Natural killer cell (primary cell): Measurements from ENCODE around the gene MICAL2. TPM values are rescaled to one million over a fixed set of nuclear protein-coding genes. Genes with fewer than 3 reads are reported as not detected.

Experiments used
- ATAC-seq, 3 donors: fragments of 150-1000 bp in 2 of 3; fragments of 200-7000 bp in 1 of 3; cut with Tn5 transposase; 1 replicate in 1 of 3; 2 replicates in 2 of 3; pipeline ENCODE4 v1.10.0; 2021; ENCODE audit warnings: mild to moderate bottlenecking in 2 of 3, moderate library complexity in 2 of 3
- DNase-seq, 2 donors: peaks; one replicate each; pipeline versions ENCODE4 v3.0.0 to v3.0.0-alpha.2; 2013 to 2021; ENCODE audit warnings: mixed read lengths in 1 of 2
- H3K27ac ChIP-seq: one replicate; pipeline ENCODE4 v1.5.1; 2013; ENCODE audit warnings: mild to moderate bottlenecking, low read length
- H3K27me3 ChIP-seq: one replicate; pipeline ENCODE4 v1.6.1; 2013; ENCODE audit warnings: low read length; ENCODE audit not compliant: control insufficient read depth, insufficient read depth
- H3K36me3 ChIP-seq: one replicate; pipeline ENCODE4 v1.6.1; 2013; ENCODE audit warnings: low read length; ENCODE audit not compliant: control insufficient read depth, insufficient read depth
- H3K4me1 ChIP-seq: one replicate; pipeline ENCODE4 v1.6.1; 2013; ENCODE audit warnings: low read length; ENCODE audit not compliant: control insufficient read depth, insufficient read depth
- H3K4me3 ChIP-seq: one replicate; pipeline ENCODE4 v1.5.1; 2013; ENCODE audit warnings: low read length
- H3K9me3 ChIP-seq: one replicate; pipeline ENCODE4 v1.6.1; 2013; ENCODE audit warnings: low read length; ENCODE audit not compliant: control insufficient read depth, insufficient read depth
- H3K27ac Mint-ChIP-seq, 2 donors: one replicate each; pipeline ENCODE4 v1.8.0; 2022; ENCODE audit warnings: mild to moderate bottlenecking in 2 of 2, mixed read lengths in 2 of 2, moderate library complexity in 1 of 2
- H3K27me3 Mint-ChIP-seq, 2 donors: one replicate each; pipeline ENCODE4 v1.8.0; 2022; ENCODE audit warnings: low read depth in 2 of 2, mixed read lengths in 2 of 2
- H3K36me3 Mint-ChIP-seq: one replicate; pipeline ENCODE4 v1.8.0; 2022; ENCODE audit warnings: mixed read lengths
- H3K4me1 Mint-ChIP-seq, 2 donors: one replicate each; pipeline ENCODE4 v1.8.0; 2022; ENCODE audit warnings: mixed read lengths in 2 of 2
- H3K4me3 Mint-ChIP-seq: one replicate; pipeline ENCODE4 v1.8.0; 2022; ENCODE audit warnings: mild to moderate bottlenecking, moderate library complexity, mixed read lengths
- H3K9me3 Mint-ChIP-seq, 2 donors: one replicate each; pipeline ENCODE4 v1.8.0; 2022; ENCODE audit warnings: mixed read lengths in 2 of 2
- WGBS: methylation state at CpG from one replicate; pipeline ENCODE4 v1.1.7; 2013; ENCODE audit warnings: missing lambda C conversion rate; ENCODE audit not compliant: insufficient coverage; 5-methylcytosine and 5-hydroxymethylcytosine counted together
- intact Hi-C: fragments of 100-400 bp; cut with micrococcal nuclease; formaldehyde crosslinking; loops from one replicate; pipeline ENCODE4 v1.14.2; 2022
- total RNA-seq, 4 donors: library from RNA; stranded (reverse); fragments of 120-200 nt in 1 of 4; gene quantifications; one replicate each; pipeline versions ENCODE4 v1.2.3 to v1.2.4, GENCODE V29; 2013 to 2022
- TF ChIP-seq, protein P1 (sequence below): fragments of 200-600 bp; IDR thresholded peaks from one replicate; pipeline ENCODE4 v1.8.0; 2022; ENCODE audit warnings: antibody characterized with exemption

The MICAL2 gene
- total RNA-seq, 3 donors from 2014 or later (not counting 1 experiment from before 2014, with no cell fraction given): 54.6 to 68.6 (median 57.4) TPM

DNA sequence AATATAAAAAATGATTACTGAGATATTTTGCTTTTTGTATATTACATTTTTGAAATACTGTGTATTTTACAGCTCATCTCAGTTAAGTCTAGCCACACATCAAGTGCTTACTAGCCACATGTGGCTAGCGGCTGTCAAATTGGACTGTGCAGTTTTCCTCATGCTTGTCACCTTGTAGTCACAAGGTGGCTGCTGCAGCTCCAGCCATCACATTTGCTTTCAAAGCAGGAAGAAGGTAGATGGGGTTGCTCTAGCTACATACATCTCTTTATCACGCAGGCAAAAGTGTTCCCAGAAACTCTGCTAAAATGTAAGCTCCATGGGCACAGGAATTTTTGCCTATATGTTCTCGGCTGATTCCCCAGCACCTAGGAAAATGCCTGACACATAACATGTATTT, 61.5 kb downstream of the MICAL2 start:
- H3K4me3 Mint-ChIP-seq: no peak overlapping the region
- Histone ChIP-seq H3K36me3 (peaks cover 4% of the 10 kb centered on the region), H3K27ac (no peak overlapping the region), H3K4me1 (peaks cover 18% of the 10 kb centered on the region), H3K9me3 (peaks cover 3% of the 10 kb centered on the region), H3K4me3 (no peak overlapping the region), H3K27me3 (no peaks in the 10 kb centered on the region)
- no peaks in the 10 kb centered on the region for H3K27me3 Mint-ChIP-seq
- TF ChIP-seq, protein P1, sequence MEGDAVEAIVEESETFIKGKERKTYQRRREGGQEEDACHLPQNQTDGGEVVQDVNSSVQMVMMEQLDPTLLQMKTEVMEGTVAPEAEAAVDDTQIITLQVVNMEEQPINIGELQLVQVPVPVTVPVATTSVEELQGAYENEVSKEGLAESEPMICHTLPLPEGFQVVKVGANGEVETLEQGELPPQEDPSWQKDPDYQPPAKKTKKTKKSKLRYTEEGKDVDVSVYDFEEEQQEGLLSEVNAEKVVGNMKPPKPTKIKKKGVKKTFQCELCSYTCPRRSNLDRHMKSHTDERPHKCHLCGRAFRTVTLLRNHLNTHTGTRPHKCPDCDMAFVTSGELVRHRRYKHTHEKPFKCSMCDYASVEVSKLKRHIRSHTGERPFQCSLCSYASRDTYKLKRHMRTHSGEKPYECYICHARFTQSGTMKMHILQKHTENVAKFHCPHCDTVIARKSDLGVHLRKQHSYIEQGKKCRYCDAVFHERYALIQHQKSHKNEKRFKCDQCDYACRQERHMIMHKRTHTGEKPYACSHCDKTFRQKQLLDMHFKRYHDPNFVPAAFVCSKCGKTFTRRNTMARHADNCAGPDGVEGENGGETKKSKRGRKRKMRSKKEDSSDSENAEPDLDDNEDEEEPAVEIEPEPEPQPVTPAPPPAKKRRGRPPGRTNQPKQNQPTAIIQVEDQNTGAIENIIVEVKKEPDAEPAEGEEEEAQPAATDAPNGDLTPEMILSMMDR: no peak
- 93% methylated on average over 3 of the region's 3 CpGs for WGBS
- no peaks in the 10 kb centered on the region for H3K36me3 Mint-ChIP-seq
- H3K9me3 Mint-ChIP-seq: no peaks in the 10 kb centered on the region
- H3K27ac Mint-ChIP-seq: no peak overlapping the region
- DNase-seq: no peak
- intact Hi-C loops: no loop called here
- no peak for ATAC-seq
- H3K4me1 Mint-ChIP-seq: peaks cover 16 to 31% of the 10 kb centered on the region in 2 donors

DNA sequence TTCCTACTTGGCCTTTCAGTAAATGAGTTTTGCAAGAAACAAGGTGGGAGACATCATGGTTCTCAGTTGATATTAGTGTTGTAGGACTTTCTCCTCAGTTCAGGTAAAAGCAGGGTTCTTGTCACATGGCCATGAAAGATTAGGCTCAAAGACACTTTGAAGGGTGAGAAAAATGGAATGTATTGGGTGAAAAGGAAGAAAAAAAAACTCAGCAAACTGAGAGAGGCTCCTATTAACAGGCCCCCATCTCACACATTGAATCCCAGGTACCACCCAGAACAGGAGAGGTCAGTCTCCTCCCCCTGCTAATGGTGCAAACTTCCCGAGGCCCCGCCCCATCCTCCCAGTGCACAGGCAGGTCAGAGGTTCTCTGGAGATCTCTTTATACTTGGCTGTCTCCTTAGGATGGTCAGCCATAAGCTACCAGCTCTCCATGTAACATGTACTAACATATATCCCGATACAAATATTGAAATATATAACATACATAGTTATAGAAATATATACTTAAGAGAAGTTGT, 62.2 kb downstream of the MICAL2 start:
- Mint-ChIP-seq H3K27ac (no peak overlapping the region), H3K27me3 (no peaks in the 10 kb centered on the region), H3K9me3 (no peaks in the 10 kb centered on the region), H3K36me3 (no peaks in the 10 kb centered on the region), H3K4me3 (no peak overlapping the region), H3K4me1 (peaks cover 15 to 25% of the 10 kb centered on the region in 2 donors)
- Histone ChIP-seq H3K9me3 (peaks cover 3% of the 10 kb centered on the region), H3K4me3 (no peak overlapping the region), H3K27ac (no peak overlapping the region), H3K36me3 (peaks cover 4% of the 10 kb centered on the region), H3K4me1 (peaks cover 15% of the 10 kb centered on the region), H3K27me3 (no peaks in the 10 kb centered on the region)
- no peak for DNase-seq
- intact Hi-C loops: no loop called here
- 89% methylated on average over 2 of the region's 3 CpGs for WGBS
- TF ChIP-seq, protein P1: no peak
- ATAC-seq: no peak

DNA sequence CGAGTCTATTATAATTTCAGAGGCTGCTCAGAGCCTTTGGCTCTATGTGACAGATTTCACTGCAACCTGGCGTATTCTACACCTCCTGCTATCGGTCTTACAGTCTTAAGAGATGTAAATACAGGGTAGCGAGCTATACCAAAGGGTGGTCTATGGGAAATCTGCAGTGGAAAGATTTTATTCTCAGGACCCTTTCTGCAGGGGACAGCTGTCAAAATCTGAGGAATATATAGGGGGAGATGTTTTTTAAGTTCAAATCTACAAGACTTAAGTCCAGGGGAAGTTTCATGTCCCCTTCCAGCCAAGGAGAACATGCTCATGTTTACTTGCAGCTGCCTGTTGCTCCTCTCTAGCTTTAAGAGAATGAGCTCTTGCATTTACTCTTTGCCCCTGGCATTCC, 62.7 kb downstream of the MICAL2 start:
- WGBS: 95% methylated on average over 4 of the region's 4 CpGs
- H3K4me1 Mint-ChIP-seq: peaks cover 15 to 24% of the 10 kb centered on the region in 2 donors
- no peaks in the 10 kb centered on the region for H3K9me3 Mint-ChIP-seq

More for the DNA sequence above, 62.7 kb downstream of the MICAL2 start:
- no peak overlapping the region for H3K4me3 ChIP-seq
- H3K27me3 ChIP-seq: no peaks in the 10 kb centered on the region
- H3K36me3 ChIP-seq: peaks cover 4% of the 10 kb centered on the region
- H3K4me3 Mint-ChIP-seq: no peak overlapping the region
- H3K4me1 ChIP-seq: peaks cover 15% of the 10 kb centered on the region
- no peaks in the 10 kb centered on the region for H3K36me3 Mint-ChIP-seq
- no peaks in the 10 kb centered on the region for H3K27me3 Mint-ChIP-seq
- no peak for DNase-seq
- H3K27ac Mint-ChIP-seq: no peak overlapping the region
- H3K27ac ChIP-seq: no peak overlapping the region
- TF ChIP-seq, protein P1: no peak
- peaks cover 3% of the 10 kb centered on the region for H3K9me3 ChIP-seq
- intact Hi-C loops: no loop called here
- ATAC-seq: no peak
